Fibroblast of lung (primary cell): ENCODE data around the gene SORCS2. TPM values are rescaled to one million over a fixed set of nuclear protein-coding genes. Genes with fewer than 3 reads are reported as not detected.
A peak's percentile ranks its signal among the peaks of the same experiment; 100 is the strongest.

ENCODE experiments used
- DNase-seq, 2 donors: peaks; one replicate each; pipeline versions ENCODE4 v3.0.0 to v3.0.0-alpha.2; 2010; ENCODE audit warnings: low read depth in 2 of 2
- H2AFZ ChIP-seq: 2 replicates; pipeline ENCODE4 v1.5.1; 2012; ENCODE audit warnings: low read length, control low read depth, inconsistent platforms
- H3K27ac ChIP-seq: 2 replicates; pipeline ENCODE4 v1.5.1; 2011; ENCODE audit warnings: low read length, control low read depth; ENCODE audit not compliant: insufficient read depth
- H3K27me3 ChIP-seq: 2 replicates; pipeline ENCODE4 v1.5.1; 2011; ENCODE audit warnings: mild to moderate bottlenecking, low read length; ENCODE audit not compliant: control insufficient read depth, insufficient read depth
- H3K36me3 ChIP-seq: 2 replicates; pipeline ENCODE4 v1.5.1; 2011; ENCODE audit warnings: low read length; ENCODE audit not compliant: control insufficient read depth, insufficient read depth
- H3K4me1 ChIP-seq: 2 replicates; pipeline ENCODE4 v1.5.1; 2011; ENCODE audit warnings: low read length; ENCODE audit not compliant: control insufficient read depth, insufficient read depth; ENCODE audit errors: extremely low read depth
- H3K4me2 ChIP-seq: 2 replicates; pipeline ENCODE4 v1.5.1; 2011; ENCODE audit warnings: low read length, control low read depth; ENCODE audit not compliant: insufficient read depth; ENCODE audit errors: extremely low read depth
- H3K4me3 ChIP-seq, 4 experiments: fragments of 200-600 bp in 1 of 4; sonication (generic) in 1 of 4; replicated peaks in 1 of 4; 2 replicates each; pipeline ENCODE4 v1.5.1; 2011 to 2016; ENCODE audit warnings: low read length in 4 of 4, low read depth in 3 of 4, mild to moderate bottlenecking in 3 of 4, control low read depth in 2 of 4, inconsistent platforms in 1 of 4, mixed read lengths in 1 of 4; ENCODE audit not compliant: insufficient read depth in 1 of 4; ENCODE audit errors: control extremely low read depth in 1 of 4
- H3K79me2 ChIP-seq: 2 replicates; pipeline ENCODE4 v1.5.1; 2012; ENCODE audit warnings: mild to moderate bottlenecking, low read length, inconsistent platforms; ENCODE audit not compliant: control insufficient read depth, insufficient read depth
- H3K9ac ChIP-seq: 2 replicates; pipeline ENCODE4 v1.5.1; 2011; ENCODE audit warnings: mild to moderate bottlenecking, low read length, control low read depth; ENCODE audit not compliant: insufficient read depth
- H3K9me3 ChIP-seq: 2 replicates; pipeline ENCODE4 v1.5.1; 2012; ENCODE audit warnings: low read depth, low read length; ENCODE audit not compliant: control insufficient read depth, insufficient read depth
- H4K20me1 ChIP-seq: 2 replicates; pipeline ENCODE4 v1.5.1; 2011; ENCODE audit warnings: low read length; ENCODE audit not compliant: control insufficient read depth, insufficient read depth; ENCODE audit errors: extremely low read depth
- CTCF ChIP-seq, 2 donors: IDR thresholded peaks in 1 of 2; conservative IDR thresholded peaks in 1 of 2; 1 replicate in 1 of 2; 2 replicates in 1 of 2; pipeline ENCODE4 v1.5.1; 2011 to 2012; ENCODE audit warnings: low read length in 2 of 2, control low read depth in 1 of 2, inconsistent platforms in 1 of 2, low read depth in 1 of 2, mild to moderate bottlenecking in 1 of 2
- EZH2 ChIP-seq: IDR thresholded peaks from 2 replicates; pipeline ENCODE4 v1.5.1; 2012; ENCODE audit warnings: low read length, control low read depth, mild to moderate bottlenecking; ENCODE audit errors: missing control alignments
- polyA plus RNA-seq, 2 donors: library from polyadenylated mRNA; depleted of rRNA in 1 of 2; stranded (reverse) in 1 of 2; unstranded in 1 of 2; fragments of >200 nt; gene quantifications; 2 replicates each; pipeline ENCODE4 v1.2.1, GENCODE V29; 2011 to 2012; ENCODE audit warnings: missing spikeins in 1 of 2
- total RNA-seq: library from RNA; depleted of rRNA; stranded (reverse); fragments of >200 nt; gene quantifications from 2 replicates; pipeline ENCODE4 v1.2.1, GENCODE V29; 2014

SORCS2 gene
- total and polyA plus RNA-seq, 2 donors (not counting 1 experiment from before 2014, with no cell fraction given) = 0.17 to 0.41 TPM

- DNase-seq = no peak
- Histone ChIP-seq H3K36me3 (no peaks in the 10 kb centered on the region), H3K4me1 (peaks cover 15% of the 10 kb centered on the region), H3K9me3 (no peaks in the 10 kb centered on the region), H3K27me3 (no peaks in the 10 kb centered on the region), H3K4me3 (no peak overlapping the region), H2AFZ (no peak overlapping the region), H3K9ac (no peak overlapping the region), H3K79me2 (no peaks in the 10 kb centered on the region), H3K27ac (no peak overlapping the region), H4K20me1 (no peaks in the 10 kb centered on the region), H3K4me2 (peak overlapping the region; percentile 13)
- TF ChIP-seq EZH2 (no peak), CTCF (conservative IDR thresholded peaks at IDR 0.05 in 1 of 2, IDR thresholded peaks at IDR 0.05 in 1 of 2; ENCODE audit: low read depth in 1 of 2, low read length in 2 of 2) (no peak)
Observed at GRCh38 chr4:7209699-7210098, 17.4 kb downstream of the SORCS2 start.

DNA sequence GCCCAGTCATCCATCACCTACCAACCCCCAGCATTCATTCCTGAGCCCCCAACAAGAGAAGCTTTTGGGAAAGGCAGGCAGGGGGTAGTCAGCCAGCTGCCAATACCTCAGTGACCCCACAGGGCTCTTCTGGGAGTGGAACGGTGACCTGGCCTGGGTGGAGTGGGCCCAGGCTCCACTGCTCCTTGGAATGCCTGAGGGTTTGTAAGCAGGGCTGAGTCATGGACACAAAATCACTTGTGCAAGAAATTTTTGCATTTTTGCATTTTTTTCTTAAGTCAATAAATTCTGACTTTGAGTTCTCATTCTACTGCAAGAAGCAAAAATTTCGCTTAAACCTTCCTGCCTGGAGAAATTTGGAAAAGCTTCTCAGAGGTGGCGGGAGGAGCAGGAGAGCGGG, 18.5 kb downstream of the SORCS2 start:
- peaks cover 15% of the 10 kb centered on the region for H3K4me1 ChIP-seq
- H3K27ac ChIP-seq = no peak overlapping the region
- peak overlapping the region; percentile 27 for H3K4me2 ChIP-seq

GRCh38 chr4:7212101-7212674, 19.9 kb downstream of the SORCS2 start:
- peaks cover 8% of the 10 kb centered on the region for H3K4me1 ChIP-seq
- H3K36me3 ChIP-seq = no peaks in the 10 kb centered on the region
- no peak overlapping the region for H3K4me3 ChIP-seq
- TF ChIP-seq EZH2 (no peak), CTCF (conservative IDR thresholded peaks at IDR 0.05 in 1 of 2, IDR thresholded peaks at IDR 0.05 in 1 of 2; ENCODE audit: low read depth in 1 of 2, low read length in 2 of 2) (no peak)
- H2AFZ ChIP-seq = no peak overlapping the region
- no peak overlapping the region for H3K27ac ChIP-seq
- no peak for DNase-seq
- H3K4me2 ChIP-seq = no peak overlapping the region
- H3K79me2 ChIP-seq = no peaks in the 10 kb centered on the region
- no peaks in the 10 kb centered on the region for H4K20me1 ChIP-seq
- H3K9ac ChIP-seq = no peak overlapping the region
- H3K27me3 ChIP-seq = no peaks in the 10 kb centered on the region
- H3K9me3 ChIP-seq = no peaks in the 10 kb centered on the region

More for the DNA sequence above, 18.5 kb downstream of the SORCS2 start:
- Histone ChIP-seq H2AFZ (no peak overlapping the region), H3K9me3 (no peaks in the 10 kb centered on the region), H3K79me2 (no peaks in the 10 kb centered on the region), H3K36me3 (no peaks in the 10 kb centered on the region), H3K9ac (no peak overlapping the region), H3K27me3 (no peaks in the 10 kb centered on the region), H4K20me1 (no peaks in the 10 kb centered on the region), H3K4me3 (no peak overlapping the region)
- TF ChIP-seq EZH2 (no peak), CTCF (conservative IDR thresholded peaks at IDR 0.05 in 1 of 2, IDR thresholded peaks at IDR 0.05 in 1 of 2; ENCODE audit: low read depth in 1 of 2, low read length in 2 of 2) (no peak)
- peak; percentile 83 to 94 for DNase-seq
